DND-41 (cell line): ENCODE measurements around the gene SLC39A2.

ENCODE experiments used
- EZH2 ChIP-seq: IDR thresholded peaks from 3 replicates; pipeline ENCODE4 v1.6.1; 2012; ENCODE audit warnings: borderline replicate concordance, low read depth, mild to moderate bottlenecking, moderate library complexity, low read length, inconsistent platforms; ENCODE audit not compliant: severe bottlenecking
- TF ChIP-seq, protein P1 (sequence below): IDR thresholded peaks from 2 replicates; pipeline ENCODE4 v1.5.1; 2012; ENCODE audit warnings: borderline replicate concordance, low read length, moderate library complexity, mild to moderate bottlenecking; ENCODE audit not compliant: poor library complexity, severe bottlenecking; ENCODE audit errors: extremely low read depth

DNA sequence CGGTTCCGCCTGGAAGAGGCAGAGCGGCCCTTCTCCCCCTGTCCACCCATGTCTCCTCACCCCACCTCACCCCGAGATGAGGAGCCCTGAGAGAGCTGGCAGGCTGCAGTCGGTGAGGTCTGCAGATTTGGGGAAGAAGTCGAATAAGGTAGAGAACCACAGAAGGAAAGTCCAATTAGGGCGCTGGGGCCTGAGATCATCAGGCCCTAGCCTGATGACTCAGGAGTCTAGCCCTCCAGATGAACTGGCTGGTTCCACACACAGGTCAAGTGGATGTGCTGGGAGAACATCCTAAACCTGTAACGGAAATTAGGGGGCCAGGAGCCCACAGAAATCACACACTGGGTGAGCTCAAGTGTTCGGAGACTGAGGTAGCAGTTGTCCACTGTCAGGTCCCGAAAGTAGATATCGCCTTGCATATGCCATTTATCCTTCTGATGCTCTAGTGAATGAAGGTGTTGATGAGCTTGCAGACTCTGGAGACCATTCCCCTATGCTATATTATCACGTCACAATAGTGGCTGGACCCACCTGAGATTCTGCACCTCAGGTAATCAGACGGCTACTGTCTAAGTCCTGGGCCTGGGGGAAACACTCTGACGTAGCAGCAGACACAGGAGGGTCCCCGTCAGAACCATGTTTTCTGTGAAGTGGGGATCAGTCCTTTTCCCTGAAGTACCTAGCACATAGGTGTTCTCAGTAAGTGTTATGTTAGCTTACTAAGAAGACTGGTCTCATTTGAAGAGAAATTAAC lies 10.2 kb upstream of the SLC39A2 start:
- TF ChIP-seq, protein P1, sequence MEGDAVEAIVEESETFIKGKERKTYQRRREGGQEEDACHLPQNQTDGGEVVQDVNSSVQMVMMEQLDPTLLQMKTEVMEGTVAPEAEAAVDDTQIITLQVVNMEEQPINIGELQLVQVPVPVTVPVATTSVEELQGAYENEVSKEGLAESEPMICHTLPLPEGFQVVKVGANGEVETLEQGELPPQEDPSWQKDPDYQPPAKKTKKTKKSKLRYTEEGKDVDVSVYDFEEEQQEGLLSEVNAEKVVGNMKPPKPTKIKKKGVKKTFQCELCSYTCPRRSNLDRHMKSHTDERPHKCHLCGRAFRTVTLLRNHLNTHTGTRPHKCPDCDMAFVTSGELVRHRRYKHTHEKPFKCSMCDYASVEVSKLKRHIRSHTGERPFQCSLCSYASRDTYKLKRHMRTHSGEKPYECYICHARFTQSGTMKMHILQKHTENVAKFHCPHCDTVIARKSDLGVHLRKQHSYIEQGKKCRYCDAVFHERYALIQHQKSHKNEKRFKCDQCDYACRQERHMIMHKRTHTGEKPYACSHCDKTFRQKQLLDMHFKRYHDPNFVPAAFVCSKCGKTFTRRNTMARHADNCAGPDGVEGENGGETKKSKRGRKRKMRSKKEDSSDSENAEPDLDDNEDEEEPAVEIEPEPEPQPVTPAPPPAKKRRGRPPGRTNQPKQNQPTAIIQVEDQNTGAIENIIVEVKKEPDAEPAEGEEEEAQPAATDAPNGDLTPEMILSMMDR = no peak
- no peak for TF ChIP-seq EZH2
